Measurements from ENCODE around the gene FAM53C.

- TF ChIP-seq TOX (CRISPR knock-in tag; IDR thresholded peaks at IDR 0.05; ENCODE audit: borderline replicate concordance) (no peak), CREB5 (CRISPR knock-in tag; IDR thresholded peaks at IDR 0.05; ENCODE audit: low read depth) (no peak), ZFP3 (CRISPR knock-in tag; IDR thresholded peaks at IDR 0.05) (no peak), CSRNP3 (CRISPR knock-in tag; IDR thresholded peaks at IDR 0.05) (no peak), OSR1 (CRISPR knock-in tag; IDR thresholded peaks at IDR 0.05) (no peak), RARB (CRISPR knock-in tag; IDR thresholded peaks at IDR 0.05) (no peak), PATZ1 (CRISPR knock-in tag; IDR thresholded peaks at IDR 0.05; ENCODE audit: borderline replicate concordance) (no peak), ESRRG (CRISPR knock-in tag; IDR thresholded peaks at IDR 0.05) (no peak), TSHZ2 (CRISPR knock-in tag; IDR thresholded peaks at IDR 0.05) (no peak), ARNTL (CRISPR knock-in tag; IDR thresholded peaks at IDR 0.05; ENCODE audit: borderline replicate concordance, low read depth) (no peak), ZC3H10 (CRISPR knock-in tag; IDR thresholded peaks at IDR 0.05) (no peak), POU6F1 (CRISPR knock-in tag; IDR thresholded peaks at IDR 0.05; ENCODE audit: borderline replicate concordance, low read depth) (no peak), PPARA (CRISPR knock-in tag; IDR thresholded peaks at IDR 0.05; ENCODE audit: borderline replicate concordance) (no peak), TCF4 (CRISPR knock-in tag; IDR thresholded peaks at IDR 0.05; ENCODE audit: borderline replicate concordance) (no peak)
Measured at GRCh38 chr5:138350563-138350890, 12.5 kb downstream of the FAM53C start.

Measured in SK-N-SH treated with all-trans-retinoic acid at 6 μM for 48 hours (cell line).